Parathyroid adenoma (tissue), 2 donors: ENCODE measurements around the gene NYAP1.

Source experiments
- H2AFZ ChIP-seq: fragments of 300-600 bp; sonication (generic); one replicate; pipeline ENCODE4 v1.7.0; 2017; ENCODE audit warnings: antibody characterized with exemption, mild to moderate bottlenecking
- H3K27ac ChIP-seq: fragments of 300-600 bp; sonication (generic); one replicate; pipeline ENCODE4 v1.7.0; 2017
- H3K27me3 ChIP-seq: fragments of 300-600 bp; sonication (generic); one replicate; pipeline ENCODE4 v1.7.0; 2017; ENCODE audit warnings: low read length; ENCODE audit not compliant: control insufficient read depth, insufficient read depth
- H3K36me3 ChIP-seq: fragments of 300-600 bp; sonication (generic); one replicate; pipeline ENCODE4 v1.7.0; 2017; ENCODE audit warnings: low read length; ENCODE audit not compliant: control insufficient read depth, insufficient read depth
- H3K4me1 ChIP-seq: fragments of 300-600 bp; sonication (generic); one replicate; pipeline ENCODE4 v1.7.0; 2017; ENCODE audit warnings: control low read depth
- H3K4me2 ChIP-seq: fragments of 300-600 bp; sonication (generic); one replicate; pipeline ENCODE4 v1.7.0; 2017; ENCODE audit warnings: low read length
- H3K4me3 ChIP-seq: fragments of 300-600 bp; sonication (generic); one replicate; pipeline ENCODE4 v1.7.0; 2017; ENCODE audit warnings: low read depth, low read length
- H3K79me2 ChIP-seq: fragments of 300-600 bp; sonication (generic); one replicate; pipeline ENCODE4 v1.7.0; 2017; ENCODE audit warnings: control low read depth
- H3K9ac ChIP-seq: fragments of 300-600 bp; sonication (generic); one replicate; pipeline ENCODE4 v1.7.0; 2017; ENCODE audit warnings: mild to moderate bottlenecking
- H3K9me3 ChIP-seq: fragments of 300-600 bp; sonication (generic); one replicate; pipeline ENCODE4 v1.7.0; 2017; ENCODE audit warnings: low read length; ENCODE audit not compliant: control insufficient read depth
- TF ChIP-seq, protein P1 (sequence below): fragments of 300-600 bp; sonication (generic); IDR thresholded peaks from one replicate; pipeline ENCODE4 v1.7.0; 2017; ENCODE audit warnings: antibody characterized with exemption, mild to moderate bottlenecking
- donor health status: primary hyperparathyroidism.

NYAP1 gene

DNA sequence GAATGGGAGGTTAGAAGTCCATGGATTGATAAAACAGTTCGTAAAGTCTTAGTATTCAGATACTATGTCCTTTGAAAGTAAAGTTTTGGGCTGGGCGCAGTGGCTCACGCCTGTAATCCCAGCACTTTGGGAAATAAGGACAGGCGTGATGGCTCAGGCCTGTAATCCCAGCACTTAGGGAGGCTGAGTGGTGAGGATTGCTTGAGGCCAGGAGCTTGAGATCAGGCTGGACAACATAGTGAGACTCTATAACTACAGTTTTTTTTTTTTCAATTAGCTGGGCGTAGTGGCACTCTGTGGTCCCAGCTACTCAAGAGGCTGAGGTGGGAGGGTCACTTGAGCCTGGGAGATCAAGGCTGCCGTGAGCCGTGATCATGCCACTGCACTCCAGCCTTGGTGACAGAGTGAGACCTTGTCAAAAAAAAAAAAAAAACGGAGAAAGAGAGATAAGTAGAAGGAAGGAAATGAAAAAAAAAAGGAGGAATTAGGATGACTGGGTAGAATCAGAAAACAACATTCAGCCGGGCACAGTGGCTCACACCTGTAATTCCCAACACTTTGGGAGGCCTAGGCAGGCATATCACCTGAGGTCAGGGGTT is 29.6 kb downstream of the NYAP1 start:
- Histone ChIP-seq H3K27me3 (no peaks in the 10 kb centered on the region), H3K4me1 (no peaks in the 10 kb centered on the region), H3K4me3 (no peak overlapping the region), H3K27ac (no peak overlapping the region), H2AFZ (no peak overlapping the region), H3K4me2 (no peak overlapping the region), H3K79me2 (no peaks in the 10 kb centered on the region), H3K9ac (no peak overlapping the region), H3K36me3 (no peaks in the 10 kb centered on the region), H3K9me3 (no peaks in the 10 kb centered on the region)
- TF ChIP-seq, protein P1, sequence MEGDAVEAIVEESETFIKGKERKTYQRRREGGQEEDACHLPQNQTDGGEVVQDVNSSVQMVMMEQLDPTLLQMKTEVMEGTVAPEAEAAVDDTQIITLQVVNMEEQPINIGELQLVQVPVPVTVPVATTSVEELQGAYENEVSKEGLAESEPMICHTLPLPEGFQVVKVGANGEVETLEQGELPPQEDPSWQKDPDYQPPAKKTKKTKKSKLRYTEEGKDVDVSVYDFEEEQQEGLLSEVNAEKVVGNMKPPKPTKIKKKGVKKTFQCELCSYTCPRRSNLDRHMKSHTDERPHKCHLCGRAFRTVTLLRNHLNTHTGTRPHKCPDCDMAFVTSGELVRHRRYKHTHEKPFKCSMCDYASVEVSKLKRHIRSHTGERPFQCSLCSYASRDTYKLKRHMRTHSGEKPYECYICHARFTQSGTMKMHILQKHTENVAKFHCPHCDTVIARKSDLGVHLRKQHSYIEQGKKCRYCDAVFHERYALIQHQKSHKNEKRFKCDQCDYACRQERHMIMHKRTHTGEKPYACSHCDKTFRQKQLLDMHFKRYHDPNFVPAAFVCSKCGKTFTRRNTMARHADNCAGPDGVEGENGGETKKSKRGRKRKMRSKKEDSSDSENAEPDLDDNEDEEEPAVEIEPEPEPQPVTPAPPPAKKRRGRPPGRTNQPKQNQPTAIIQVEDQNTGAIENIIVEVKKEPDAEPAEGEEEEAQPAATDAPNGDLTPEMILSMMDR, result no peak

DNA sequence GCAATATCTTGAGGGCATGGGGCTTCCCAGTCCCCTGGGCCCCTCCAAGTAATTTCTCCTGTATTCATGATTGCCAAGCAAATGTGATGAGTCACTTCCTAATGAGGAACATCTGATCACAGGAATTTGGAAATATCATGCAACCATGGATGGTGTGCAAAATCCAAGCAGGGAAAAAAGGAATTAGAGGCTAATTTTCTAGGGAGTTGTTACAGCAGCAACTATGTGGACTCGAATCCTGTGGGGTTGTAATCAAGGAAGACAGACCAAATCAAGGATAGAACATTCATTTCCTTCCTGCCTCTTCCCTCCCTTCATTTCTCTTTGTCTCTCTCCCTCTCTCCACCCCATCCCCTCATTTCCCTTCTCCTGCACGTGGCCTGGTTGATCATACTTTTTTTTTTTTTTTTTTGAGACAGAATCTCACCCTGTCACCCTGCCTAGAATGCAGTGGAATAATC is 31.4 kb downstream of the NYAP1 start:
- no peak overlapping the region for H2AFZ ChIP-seq
- H3K4me1 ChIP-seq, result no peaks in the 10 kb centered on the region
- no peak overlapping the region for H3K9ac ChIP-seq
- TF ChIP-seq, protein P1, result no peak
- H3K9me3 ChIP-seq, result no peaks in the 10 kb centered on the region
- H3K4me3 ChIP-seq, result no peak overlapping the region
- no peaks in the 10 kb centered on the region for H3K36me3 ChIP-seq
- H3K79me2 ChIP-seq, result no peaks in the 10 kb centered on the region
- no peaks in the 10 kb centered on the region for H3K27me3 ChIP-seq
- H3K4me2 ChIP-seq, result no peak overlapping the region
- no peak overlapping the region for H3K27ac ChIP-seq

DNA sequence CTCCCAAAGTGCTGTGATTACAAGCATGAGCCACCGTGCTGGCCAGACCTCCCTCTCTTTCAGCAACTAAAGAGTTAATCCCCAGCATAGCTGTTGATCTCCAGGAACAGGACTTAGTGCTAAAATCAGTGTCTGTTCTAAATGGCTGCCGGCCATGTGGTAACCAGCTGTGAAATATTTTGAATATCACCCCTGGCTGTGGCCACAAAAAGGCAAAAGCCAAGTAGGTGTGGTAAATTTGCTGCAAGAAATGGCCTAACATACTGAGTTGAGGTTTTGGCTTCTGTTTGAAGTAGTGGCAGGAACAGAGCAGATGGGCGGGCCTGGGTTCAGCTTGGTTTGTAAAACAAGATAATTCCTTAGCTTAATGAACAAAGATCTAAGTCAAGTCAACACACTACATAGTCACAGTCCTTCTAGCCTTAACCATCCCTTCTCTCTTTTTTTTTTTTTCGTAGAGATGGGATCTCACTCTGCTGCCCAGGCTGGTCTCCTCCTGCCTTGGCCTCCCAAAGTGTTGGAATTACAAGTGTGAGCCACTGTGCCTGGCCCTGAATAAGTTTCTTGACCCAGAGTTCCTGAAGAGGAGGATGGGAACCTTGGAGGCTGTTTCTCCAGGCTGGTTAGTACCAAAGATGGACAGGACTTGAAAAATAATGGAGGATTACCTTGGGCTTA is 32.5 kb downstream of the NYAP1 start:
- Histone ChIP-seq H2AFZ (no peak overlapping the region), H3K27me3 (no peaks in the 10 kb centered on the region), H3K9ac (no peak overlapping the region), H3K4me2 (no peak overlapping the region), H3K4me3 (no peak overlapping the region), H3K27ac (no peak overlapping the region), H3K79me2 (no peaks in the 10 kb centered on the region), H3K36me3 (no peaks in the 10 kb centered on the region), H3K9me3 (no peaks in the 10 kb centered on the region), H3K4me1 (no peaks in the 10 kb centered on the region)
- TF ChIP-seq, protein P1, result no peak

DNA sequence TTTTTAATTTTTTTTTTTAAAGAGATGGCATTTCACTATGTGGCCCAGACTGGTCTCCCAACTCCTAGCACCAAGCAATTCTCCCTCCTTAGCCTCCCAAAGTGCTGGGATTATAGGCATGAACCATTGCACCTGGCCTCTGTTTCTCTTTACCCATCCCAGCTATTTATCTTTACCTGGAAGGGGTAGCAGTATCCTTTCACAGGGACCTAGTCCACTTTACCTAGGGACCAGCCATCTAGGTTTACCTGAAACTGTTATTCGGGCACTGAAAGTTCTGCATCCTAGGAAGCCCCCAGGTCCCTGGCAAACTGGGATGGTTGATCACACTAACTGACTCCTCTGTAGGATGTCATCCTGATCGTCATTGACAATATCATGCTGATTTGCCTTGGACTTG is 33.6 kb downstream of the NYAP1 start:
- TF ChIP-seq, protein P1, result no peak
- no peak overlapping the region for H2AFZ ChIP-seq

DNA sequence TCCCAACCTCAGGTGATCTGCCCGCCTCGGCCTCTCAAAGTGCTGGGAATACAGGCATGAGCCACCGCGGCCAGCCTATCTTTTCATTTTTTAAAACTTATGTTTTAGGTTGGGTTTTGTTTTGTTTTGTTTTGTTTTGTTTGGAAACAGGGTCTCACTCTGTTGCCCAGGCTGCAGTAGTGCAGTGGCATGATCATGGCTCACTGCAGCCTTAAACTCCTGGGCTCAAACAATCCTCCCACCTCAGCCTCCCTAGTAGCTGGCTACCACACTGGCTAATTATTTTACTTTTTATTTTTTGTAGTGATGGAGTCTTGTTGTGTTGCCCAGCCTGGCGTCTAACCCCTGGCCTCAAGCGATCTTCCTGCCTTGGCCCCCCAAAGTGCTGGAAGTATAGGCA is 35.9 kb downstream of the NYAP1 start:
- Histone ChIP-seq H3K4me1 (no peaks in the 10 kb centered on the region), H3K9ac (no peak overlapping the region), H2AFZ (no peak overlapping the region), H3K4me2 (no peak overlapping the region), H3K27me3 (no peaks in the 10 kb centered on the region), H3K9me3 (no peaks in the 10 kb centered on the region), H3K27ac (no peak overlapping the region), H3K36me3 (no peaks in the 10 kb centered on the region), H3K4me3 (no peak overlapping the region), H3K79me2 (no peaks in the 10 kb centered on the region)
- TF ChIP-seq, protein P1, result no peak

More for the DNA sequence above, 33.6 kb downstream of the NYAP1 start:
- Histone ChIP-seq H3K4me3 (no peak overlapping the region), H3K4me1 (no peaks in the 10 kb centered on the region), H3K9me3 (no peaks in the 10 kb centered on the region), H3K27ac (no peak overlapping the region), H3K79me2 (no peaks in the 10 kb centered on the region), H3K4me2 (no peak overlapping the region), H3K27me3 (no peaks in the 10 kb centered on the region), H3K9ac (no peak overlapping the region), H3K36me3 (no peaks in the 10 kb centered on the region)
